ENCODE measurements around the gene RING1. TPM values are rescaled to one million over a fixed set of nuclear protein-coding genes. Genes with fewer than 3 reads are reported as not detected.

RING1 gene
- total and polyA plus RNA-seq, 2 experiments from 2014 or later, result 6.4 to 16.0 TPM

GRCh38 chr6:33183071-33183683 lies 25.1 kb upstream of the RING1 start:
- H3K4me1 ChIP-seq (ENCODE audit: insufficient read depth), result no peaks in the 10 kb centered on the region
- ATAC-seq, result no peak

More at GRCh38 chr6:33183071-33183683, 25.1 kb upstream of the RING1 start:
- H3K79me2 ChIP-seq (replicated peaks; ENCODE audit: insufficient read depth), result no peaks in the 10 kb centered on the region
- H3K4me2 ChIP-seq, result no peak overlapping the region
- H2AFZ ChIP-seq, result peak overlapping the region; percentile 89
- H3F3A ChIP-seq (replicated peaks; ENCODE audit: low read depth), result no peaks in the 10 kb centered on the region
- Mint-ChIP-seq H3K27ac (no peak overlapping the region), H3K36me3 (ENCODE audit: low read depth) (no peaks in the 10 kb centered on the region; the same call in 2 of the 3 replicates), H3K9me3 (no peaks in the 10 kb centered on the region), H3K27me3 (ENCODE audit: insufficient read depth, low read depth, poor library complexity) (peaks cover 14% of the 10 kb centered on the region), H3K4me1 (peaks cover 13% of the 10 kb centered on the region), H3K4me3 (no peak overlapping the region)
- no peaks in the 10 kb centered on the region for H4K20me1 ChIP-seq (replicated peaks; ENCODE audit: insufficient read depth)
- no peak overlapping the region for H3K4me3 ChIP-seq
- no peak for TF ChIP-seq EZH2phosphoT487 (IDR thresholded peaks at IDR 0.05; ENCODE audit: unreplicated experiment)
- no peak for TF ChIP-seq EZH2 (IDR thresholded peaks at IDR 0.05; ENCODE audit: low read depth, unreplicated experiment)
- no peak for TF ChIP-seq JUNB (IDR thresholded peaks at IDR 0.05; ENCODE audit: unreplicated experiment)
- no peak for TF ChIP-seq ZNF331 (CRISPR knock-in tag; IDR thresholded peaks at IDR 0.05; ENCODE audit: low read depth)
- TF ChIP-seq ZNF462 (CRISPR knock-in tag; IDR thresholded peaks at IDR 0.05), result no peak
- no peak for TF ChIP-seq CREB1 (CRISPR knock-in tag; IDR thresholded peaks at IDR 0.05; ENCODE audit: low read depth)
- no peak for TF ChIP-seq NANOG (IDR thresholded peaks at IDR 0.05; ENCODE audit: borderline replicate concordance)
- no peak for TF ChIP-seq CTCF (conservative IDR thresholded peaks at IDR 0.05; ENCODE audit: low read depth in 2 of 2)
- TF ChIP-seq POLR2AphosphoS5 (IDR thresholded peaks at IDR 0.05; ENCODE audit: low read depth), result no peak
- TF ChIP-seq ZNF114 (CRISPR knock-in tag; IDR thresholded peaks at IDR 0.05), result no peak
- no peak for TF ChIP-seq ETS1 (IDR thresholded peaks at IDR 0.05)
- TF ChIP-seq REST (IDR thresholded peaks at IDR 0.05; ENCODE audit: unreplicated experiment), result no peak
- TF ChIP-seq STAT1 (IDR thresholded peaks at IDR 0.05; ENCODE audit: unreplicated experiment), result no peak
- peaks cover 14% of the 10 kb centered on the region; the same call in 1 of the 2 replicates for H3K9me2 ChIP-seq (ENCODE audit: insufficient read depth)
- DNase-seq (ENCODE audit: low spot score), result no peak
- H3K27ac ChIP-seq (ENCODE audit: low read depth), result no peak overlapping the region
- no peaks in the 10 kb centered on the region for H3K36me3 ChIP-seq (ENCODE audit: insufficient read depth)
- H3K27me3 ChIP-seq (ENCODE audit: insufficient read depth), result no peaks in the 10 kb centered on the region

Data from GM23338 (cell line).